Adrenal gland (tissue), 12 donors: ENCODE data around the gene KIF6. TPM values are rescaled to one million over a fixed set of nuclear protein-coding genes. Genes with fewer than 3 reads are reported as not detected.

Experiments
- DNase-seq, 7 donors: peaks; one replicate each; pipeline ENCODE4 v3.0.0-alpha.2; 2019 to 2020
- H3K27ac ChIP-seq, 5 donors: fragments of 200-600 bp; sonication (generic) in 4 of 5; 1 replicate in 3 of 5; 2 replicates in 2 of 5; pipeline versions ENCODE4 v1.5.1 to v1.8.0; 2016 to 2020; ENCODE audit warnings: mild to moderate bottlenecking in 1 of 5
- H3K27me3 ChIP-seq: fragments of 200-600 bp; 2 replicates; pipeline ENCODE4 v1.8.0; 2021
- H3K36me3 ChIP-seq, 2 donors: fragments of 200-600 bp; replicated peaks in 1 of 2; 1 replicate in 1 of 2; 2 replicates in 1 of 2; pipeline versions ENCODE4 v1.5.1 to v1.8.0; 2018 to 2022
- H3K4me1 ChIP-seq, 2 donors: fragments of 200-600 bp; replicated peaks in 1 of 2; 1 replicate in 1 of 2; 2 replicates in 1 of 2; pipeline versions ENCODE4 v1.5.1 to v1.8.0; 2018 to 2021
- H3K4me3 ChIP-seq, 4 donors: fragments of 200-600 bp; sonication (generic) in 3 of 4; one replicate each; pipeline ENCODE4 v1.5.1; 2016 to 2018
- H3K9me3 ChIP-seq, 3 donors: fragments of 200-600 bp; sonication (generic) in 1 of 3; replicated peaks in 1 of 3; 1 replicate in 2 of 3; 2 replicates in 1 of 3; pipeline versions ENCODE4 v1.5.1 to v1.8.0; 2016 to 2021
- POLR2A ChIP-seq, 2 donors: fragments of 450-650 bp; IDR thresholded peaks; one replicate each; pipeline ENCODE4 v1.6.1; 2017; ENCODE audit warnings: antibody characterized with exemption in 2 of 2, mild to moderate bottlenecking in 2 of 2, moderate library complexity in 1 of 2
- WGBS, 4 donors: extraction: QIAGEN DNeasy Blood & Tissue Kit in 2 of 4; methylation state at CpG; one replicate each; pipeline versions ENCODE4 v1.1.5 to v1.1.7; 2013 to 2017; 5-methylcytosine and 5-hydroxymethylcytosine counted together
- intact Hi-C, 2 donors: fragments of 100-400 bp; cut with DNase I; formaldehyde crosslinking; loops; one replicate each; pipeline versions ENCODE4 v1.14.1 to v1.15.0; 2022 to 2023
- polyA plus RNA-seq, 3 donors: library from polyadenylated mRNA; stranded (reverse); fragments of 200-250 nt in 2 of 3; fragments of 350-450 nt in 1 of 3; fragmentation: Illumina TruSeq in 1 of 3; extraction: RNeasy Lipid Tissue Mini Kit (QIAGEN cat#74804) in 1 of 3; gene quantifications; one replicate each; pipeline ENCODE4 v1.2.3, GENCODE V29; 2013 to 2014
- total RNA-seq, 9 donors: library from RNA; depleted of rRNA in 4 of 9; stranded (reverse); fragments of >200 nt in 4 of 9; fragments of 120-200 nt in 1 of 9; fragmentation: NEBNext Ultra II Directional in 1 of 9; extraction: Animal tissue kit (Norgen Biotek cat#: 25700) in 1 of 9; gene quantifications; one replicate each; pipeline versions ENCODE4 v1.1.0 to v1.2.4, GENCODE V29; 2013 to 2023
- TF ChIP-seq, protein P1 (sequence below), 6 experiments: fragments of 450-650 bp in 4 of 6; fragments of 200-600 bp in 2 of 6; sonication (generic) in 1 of 6; IDR thresholded peaks; 1 replicate in 5 of 6; 2 replicates in 1 of 6; pipeline versions ENCODE4 v1.5.1 to v1.8.0; 2016 to 2021; ENCODE audit warnings: antibody characterized with exemption in 6 of 6, mild to moderate bottlenecking in 2 of 6, moderate library complexity in 1 of 6
- donor health status: healthy with polysubstance abuse.
- donor health status: Bipolar disorder and iron deficiency.
- donor health status: DM: yes; HTN: yes; CAD: no.
- donor health status: DM: no; HTN: no; CAD: no.
- donor health status: DM: no; HTN: no; CAD: no.
- donor health status: DM: yes; HTN: yes; CAD: no.

Gene KIF6
- total and polyA plus RNA-seq, 12 donors: 0.52 to 4.2 (median 0.73) TPM

DNA sequence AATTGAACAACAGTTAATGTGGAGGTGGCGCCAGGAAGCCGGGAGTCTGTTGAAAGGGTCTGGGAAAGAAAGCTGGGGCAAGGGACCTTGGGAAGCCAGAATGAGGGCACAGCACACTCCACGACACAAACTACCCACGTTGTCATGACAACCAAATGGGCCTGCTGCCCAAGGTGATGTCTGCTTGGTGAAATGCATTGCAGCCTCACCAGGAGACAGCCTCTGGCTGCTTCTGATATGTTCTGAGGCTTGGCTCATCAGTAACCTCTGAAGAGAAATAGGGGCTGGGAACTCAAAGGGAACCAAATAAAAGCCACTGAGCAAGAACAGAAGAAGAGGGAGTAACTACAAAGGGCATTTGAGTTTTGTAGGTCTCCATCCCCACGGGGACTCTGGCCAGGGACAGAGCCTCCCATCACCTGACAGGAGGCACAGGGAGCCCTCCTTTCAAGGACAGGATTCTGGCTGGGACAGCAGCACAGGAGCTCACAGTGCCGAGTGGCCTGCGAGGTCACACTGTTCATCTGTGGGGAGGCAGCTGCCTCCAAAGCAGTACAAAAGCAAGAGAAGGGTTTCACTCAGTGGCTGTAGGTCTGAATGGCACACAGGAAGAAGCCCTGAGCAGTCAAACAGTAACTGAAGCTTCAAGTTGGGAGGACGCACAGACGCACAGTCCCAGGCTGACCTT is 358.1 kb downstream of the KIF6 start:
- Histone ChIP-seq H3K4me3 (no peak overlapping the region), H3K36me3 (no peaks in the 10 kb centered on the region), H3K4me1 (peaks cover 9 to 11% of the 10 kb centered on the region in 2 donors), H3K27ac (peak overlapping the region in 4 of 5 donors; percentile 8 to 82 (median 33)), H3K27me3 (no peaks in the 10 kb centered on the region), H3K9me3 (no peaks in the 10 kb centered on the region)
- DNase-seq: peak; percentile 74 to 91 (median 85)
- intact Hi-C loops: loop anchor here in 1 of 2 donors (10.0 kb wide), 1 partner anchor 518 kb away; no protein-coding TSS in a partner anchor
- no peak for TF ChIP-seq POLR2A (IDR thresholded peaks at IDR 0.05)
- TF ChIP-seq, protein P1, sequence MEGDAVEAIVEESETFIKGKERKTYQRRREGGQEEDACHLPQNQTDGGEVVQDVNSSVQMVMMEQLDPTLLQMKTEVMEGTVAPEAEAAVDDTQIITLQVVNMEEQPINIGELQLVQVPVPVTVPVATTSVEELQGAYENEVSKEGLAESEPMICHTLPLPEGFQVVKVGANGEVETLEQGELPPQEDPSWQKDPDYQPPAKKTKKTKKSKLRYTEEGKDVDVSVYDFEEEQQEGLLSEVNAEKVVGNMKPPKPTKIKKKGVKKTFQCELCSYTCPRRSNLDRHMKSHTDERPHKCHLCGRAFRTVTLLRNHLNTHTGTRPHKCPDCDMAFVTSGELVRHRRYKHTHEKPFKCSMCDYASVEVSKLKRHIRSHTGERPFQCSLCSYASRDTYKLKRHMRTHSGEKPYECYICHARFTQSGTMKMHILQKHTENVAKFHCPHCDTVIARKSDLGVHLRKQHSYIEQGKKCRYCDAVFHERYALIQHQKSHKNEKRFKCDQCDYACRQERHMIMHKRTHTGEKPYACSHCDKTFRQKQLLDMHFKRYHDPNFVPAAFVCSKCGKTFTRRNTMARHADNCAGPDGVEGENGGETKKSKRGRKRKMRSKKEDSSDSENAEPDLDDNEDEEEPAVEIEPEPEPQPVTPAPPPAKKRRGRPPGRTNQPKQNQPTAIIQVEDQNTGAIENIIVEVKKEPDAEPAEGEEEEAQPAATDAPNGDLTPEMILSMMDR (IDR thresholded peaks at IDR 0.05): no peak
- WGBS, 4 donors: 39 to 56% (median 49%) methylated on average over 8 to 9 of the region's 9 CpGs

DNA sequence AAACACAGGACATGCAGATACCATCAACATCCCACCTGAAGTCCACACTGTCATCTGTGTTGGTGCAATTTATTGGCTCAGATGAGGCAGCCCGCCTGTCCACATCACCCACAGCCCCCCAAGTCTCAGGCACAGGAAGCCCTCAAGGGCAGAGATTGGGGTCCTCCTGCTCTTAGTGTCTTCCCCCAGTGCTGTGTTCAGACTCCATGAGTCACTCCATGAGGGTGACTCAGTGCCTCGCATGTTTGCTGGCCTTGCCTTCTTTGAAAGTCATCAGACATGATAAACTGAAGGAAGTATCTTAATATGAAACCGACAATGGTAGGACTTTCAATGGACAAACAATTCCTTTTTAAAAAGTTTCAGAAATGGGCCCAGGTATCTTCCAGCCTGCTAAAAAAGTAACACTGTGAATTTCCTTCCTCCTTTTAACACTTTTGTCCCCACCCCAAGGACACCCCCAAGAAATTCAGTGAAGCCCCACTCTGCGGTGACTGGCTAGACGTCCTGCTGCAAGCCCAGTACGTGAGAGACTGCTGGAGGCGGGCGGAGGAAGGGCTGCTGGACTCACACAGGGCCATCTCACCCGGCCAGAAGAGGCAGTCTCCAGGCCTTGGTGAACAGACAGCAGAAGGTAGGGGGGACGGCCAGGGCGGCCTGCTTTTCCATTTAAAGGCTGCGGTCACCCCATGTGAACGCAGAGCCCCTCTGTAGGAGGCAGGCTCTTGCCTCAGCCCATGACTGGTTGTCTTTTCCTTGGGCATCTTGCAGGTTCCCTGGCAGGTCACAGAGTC is 359.7 kb downstream of the KIF6 start:
- H3K27me3 ChIP-seq: no peaks in the 10 kb centered on the region
- peak; percentile 65 to 83 (median 77) for DNase-seq

DNA sequence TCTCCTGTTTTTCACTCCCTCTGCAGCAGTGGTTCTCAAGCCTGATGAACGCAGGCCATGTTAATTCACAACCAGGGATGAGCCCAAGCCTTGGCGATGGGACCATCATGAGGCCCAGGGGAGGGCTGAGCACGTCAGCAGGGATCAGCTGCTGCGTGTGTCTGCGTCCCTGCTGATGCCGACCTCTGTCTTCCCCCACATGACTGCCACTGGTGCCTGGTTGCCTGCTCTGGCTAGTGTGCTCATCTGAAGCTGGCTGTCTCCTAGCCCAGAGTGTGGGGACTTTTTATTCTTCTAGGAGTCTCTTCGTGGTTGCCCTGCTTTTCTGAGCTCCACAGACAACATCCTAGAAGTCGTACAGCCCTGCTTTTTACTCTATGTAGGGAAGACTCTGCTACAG is 361.9 kb downstream of the KIF6 start:
- no peaks in the 10 kb centered on the region for H3K36me3 ChIP-seq
- TF ChIP-seq POLR2A (IDR thresholded peaks at IDR 0.05): no peak
- TF ChIP-seq, protein P1 (IDR thresholded peaks at IDR 0.05): no peak
- H3K27me3 ChIP-seq: no peaks in the 10 kb centered on the region
- intact Hi-C loops: loop anchor here (5.0 to 10.0 kb wide), 2 partner anchors 522 to 529 kb away; no protein-coding TSS in a partner anchor
- no peak overlapping the region for H3K27ac ChIP-seq
- H3K4me3 ChIP-seq: no peak overlapping the region
- DNase-seq: peak in 1 of 7 donors; percentile 39
- no peaks in the 10 kb centered on the region for H3K9me3 ChIP-seq
- H3K4me1 ChIP-seq: peaks cover 9 to 11% of the 10 kb centered on the region in 2 donors
- 90 to 98% (median 94%) methylated on average over 3 to 8 of the region's 8 CpGs for WGBS, 4 donors

More for the DNA sequence above, 359.7 kb downstream of the KIF6 start:
- TF ChIP-seq POLR2A (IDR thresholded peaks at IDR 0.05): no peak
- TF ChIP-seq, protein P1 (IDR thresholded peaks at IDR 0.05): no peak
- H3K4me1 ChIP-seq: peaks cover 9 to 11% of the 10 kb centered on the region in 2 donors
- no peaks in the 10 kb centered on the region for H3K9me3 ChIP-seq
- intact Hi-C loops: loop anchor here in 1 of 2 donors (10.0 kb wide), 1 partner anchor 519 kb away; no protein-coding TSS in a partner anchor
- H3K36me3 ChIP-seq: no peaks in the 10 kb centered on the region
- H3K27ac ChIP-seq: peak overlapping the region in 3 of 5 donors; percentile 48 to 82 (median 72)
- no peak overlapping the region for H3K4me3 ChIP-seq
- 61 to 70% (median 66%) methylated on average over 12 to 13 of the region's 13 CpGs for WGBS, 4 donors

DNA sequence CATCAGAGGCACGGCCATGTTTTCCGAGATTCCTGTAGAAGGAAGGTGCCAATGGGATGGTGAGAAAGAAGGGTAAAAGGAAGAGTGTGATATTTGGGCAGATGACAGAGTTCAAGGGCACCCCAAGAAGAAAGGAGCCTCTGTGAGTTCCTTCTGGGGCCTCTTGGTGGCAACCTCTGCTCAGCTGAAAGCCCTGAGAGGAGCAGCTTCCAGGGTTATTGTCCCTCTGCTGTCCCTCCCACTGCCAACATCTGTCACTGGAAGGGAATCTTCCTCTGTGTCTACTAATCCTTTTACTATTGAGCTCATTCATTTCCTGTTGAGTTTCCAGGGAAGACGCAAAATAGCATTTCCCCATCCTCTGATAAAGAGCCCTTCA is 362.7 kb downstream of the KIF6 start:
- no peaks in the 10 kb centered on the region for H3K9me3 ChIP-seq
- H3K4me1 ChIP-seq: peaks cover 9% of the 10 kb centered on the region in 2 donors
- no peak overlapping the region for H3K4me3 ChIP-seq
- no peak for TF ChIP-seq POLR2A (IDR thresholded peaks at IDR 0.05)
- TF ChIP-seq, protein P1 (IDR thresholded peaks at IDR 0.05): peak in 3 of 6 experiments; percentile 11 to 40 (median 18)
- peak in 6 of 7 donors; percentile 43 to 68 (median 59) for DNase-seq
- intact Hi-C loops: loop anchor here (5.0 to 10.0 kb wide), 2 partner anchors 522 to 530 kb away; no protein-coding TSS in a partner anchor
- no peaks in the 10 kb centered on the region for H3K36me3 ChIP-seq
- no peaks in the 10 kb centered on the region for H3K27me3 ChIP-seq
- WGBS, 4 donors: 13 to 28% (median 23%) methylated on average over 3 of the region's 3 CpGs
- peak overlapping the region in 2 of 5 donors; percentile 19 to 64 for H3K27ac ChIP-seq
